GM18526 (cell line): ENCODE measurements around the gene GTPBP4.

Experiments
- POLR2A ChIP-seq: IDR thresholded peaks from 3 replicates; pipeline ENCODE4 v1.6.1; 2011; ENCODE audit not compliant: insufficient read length; ENCODE audit errors: extremely low read depth

GTPBP4 gene

GRCh38 chr10:1026578-1026977 is 38.3 kb downstream of the GTPBP4 start:
- no peak for TF ChIP-seq POLR2A

- no peak for TF ChIP-seq POLR2A
Measured at GRCh38 chr10:1029838-1030237, 41.6 kb downstream of the GTPBP4 start.

DNA sequence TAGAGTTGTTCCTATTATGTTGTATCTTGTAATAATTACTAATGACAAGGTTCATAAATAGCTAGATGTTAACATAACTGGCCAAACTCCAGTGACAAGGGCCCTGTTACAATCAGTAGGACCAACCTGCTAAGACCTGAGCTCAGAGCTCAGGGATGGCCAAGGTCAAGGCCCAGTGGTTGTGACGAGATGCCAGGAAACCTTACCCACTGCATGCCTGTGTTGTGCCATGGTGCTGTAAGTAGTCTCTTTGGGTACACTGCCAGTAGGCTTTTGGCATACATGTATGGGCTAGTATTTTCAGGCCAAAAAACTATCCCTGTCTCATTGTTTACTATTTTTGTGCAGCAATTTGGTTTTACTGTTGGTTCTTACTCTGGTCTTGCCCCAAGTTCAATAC is 45.4 kb downstream of the GTPBP4 start:
- no peak for TF ChIP-seq POLR2A

DNA sequence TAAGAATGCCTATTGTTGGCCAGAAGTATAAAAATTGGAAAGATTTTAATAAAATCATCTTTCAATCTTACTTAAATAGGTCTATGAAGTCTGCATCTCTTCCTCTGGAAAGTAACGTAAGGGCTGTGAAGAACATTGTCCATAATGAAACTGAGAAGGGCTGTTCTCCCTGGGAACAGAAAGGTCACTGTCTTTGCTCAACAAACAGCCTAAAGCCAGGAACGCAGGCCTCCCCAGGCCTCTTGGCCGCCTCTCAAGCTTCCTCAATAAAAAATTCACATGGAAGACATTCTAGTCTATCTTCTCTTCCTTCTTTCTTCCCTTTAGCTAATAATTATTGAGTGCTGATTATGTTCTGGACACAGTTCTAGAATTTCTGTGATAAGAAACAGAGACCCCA is 46.5 kb downstream of the GTPBP4 start:
- TF ChIP-seq POLR2A, result no peak

- no peak for TF ChIP-seq POLR2A
Measured at GRCh38 chr10:1035201-1035600, 47.0 kb downstream of the GTPBP4 start.

- TF ChIP-seq POLR2A, result no peak
Measured at GRCh38 chr10:1036341-1036791, 48.1 kb downstream of the GTPBP4 start.

DNA sequence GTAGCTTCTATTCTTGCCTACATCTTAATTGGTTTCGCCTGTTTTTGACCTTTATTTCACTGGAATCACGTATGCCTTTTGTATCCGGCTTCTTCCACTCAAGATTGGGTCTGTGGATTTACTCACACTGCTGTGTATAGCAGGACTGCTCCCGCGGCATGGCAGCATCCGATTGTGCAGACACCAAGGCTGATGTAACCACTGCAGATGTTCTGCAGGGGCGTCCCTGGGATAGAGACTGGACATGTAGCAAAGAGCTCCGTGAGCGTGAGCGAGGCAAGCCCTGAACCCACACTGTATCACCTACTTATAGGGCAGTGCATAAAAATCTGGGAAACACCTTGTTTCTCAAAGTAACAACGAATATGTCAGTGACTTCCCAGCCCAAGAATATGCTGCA is 48.9 kb downstream of the GTPBP4 start:
- no peak for TF ChIP-seq POLR2A

GRCh38 chr10:1040133-1040532 is 51.9 kb downstream of the GTPBP4 start:
- TF ChIP-seq POLR2A, result no peak

DNA sequence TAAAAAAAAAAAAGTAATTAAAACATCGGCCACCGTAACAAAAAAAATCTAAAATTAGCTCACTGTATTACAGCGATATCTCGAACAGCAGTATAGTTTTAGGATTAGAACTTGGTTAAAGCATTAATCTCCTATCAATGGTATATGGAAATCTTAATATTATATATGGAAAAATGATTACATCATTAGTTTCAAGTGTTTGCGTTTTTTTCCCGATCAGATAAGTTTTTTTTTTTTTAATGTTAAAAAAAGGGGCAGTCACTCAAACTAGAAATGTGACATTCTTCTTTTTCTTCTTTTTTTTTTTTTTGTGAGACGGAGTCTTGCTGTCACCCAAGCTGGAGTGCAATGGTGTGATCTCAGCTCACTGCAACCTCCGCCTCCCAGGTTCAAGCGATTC is 53.3 kb downstream of the GTPBP4 start:
- no peak for TF ChIP-seq POLR2A

DNA sequence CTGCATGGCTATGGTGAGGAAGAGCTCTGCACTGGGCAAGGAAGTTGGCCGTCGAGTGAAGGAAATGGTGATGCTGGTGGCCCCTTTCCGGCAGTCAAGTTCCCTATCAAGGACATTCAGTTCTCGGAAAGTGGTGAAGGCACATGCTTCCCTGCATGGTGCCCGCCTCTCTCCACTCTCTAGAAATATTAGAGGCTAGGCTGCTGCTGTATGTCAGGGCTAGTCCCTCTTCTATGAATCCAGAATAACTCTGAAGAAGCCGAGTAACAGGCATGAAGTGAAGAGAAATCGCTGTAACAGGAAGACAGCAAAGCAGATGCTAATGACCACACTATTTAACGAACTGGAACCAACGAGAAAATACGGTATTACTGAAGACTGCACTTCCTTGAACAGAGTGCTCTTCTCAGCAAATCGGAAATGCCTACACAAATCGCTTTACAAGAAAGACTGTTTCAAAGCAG is 55.3 kb downstream of the GTPBP4 start:
- TF ChIP-seq POLR2A, result peak; percentile 11

- TF ChIP-seq POLR2A, result peak; percentile 3
Measured at GRCh38 chr10:1044146-1044545, 55.9 kb downstream of the GTPBP4 start.

DNA sequence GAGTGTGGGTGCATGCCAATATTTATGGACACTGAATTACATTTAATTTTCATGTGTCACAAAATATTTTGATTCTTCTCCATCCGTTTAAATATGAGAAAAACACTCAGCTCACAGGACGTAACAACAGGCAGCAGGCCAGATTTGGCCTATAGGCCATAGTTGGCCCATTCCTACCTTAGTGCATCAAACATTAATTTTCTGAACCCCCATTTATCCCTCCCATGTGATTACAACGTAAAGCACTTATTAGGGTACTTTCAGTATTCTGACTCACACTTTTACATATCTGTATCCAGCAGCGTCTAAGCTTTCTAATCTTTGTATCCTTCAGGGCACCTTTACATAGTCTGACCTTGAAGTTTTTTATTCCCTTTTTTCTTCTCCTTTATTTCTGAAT is 56.7 kb downstream of the GTPBP4 start:
- TF ChIP-seq POLR2A, result no peak

- no peak for TF ChIP-seq POLR2A
Measured at GRCh38 chr10:1045415-1045814, 57.2 kb downstream of the GTPBP4 start.

GRCh38 chr10:1047937-1048336 is 59.7 kb downstream of the GTPBP4 start:
- TF ChIP-seq POLR2A, result no peak

DNA sequence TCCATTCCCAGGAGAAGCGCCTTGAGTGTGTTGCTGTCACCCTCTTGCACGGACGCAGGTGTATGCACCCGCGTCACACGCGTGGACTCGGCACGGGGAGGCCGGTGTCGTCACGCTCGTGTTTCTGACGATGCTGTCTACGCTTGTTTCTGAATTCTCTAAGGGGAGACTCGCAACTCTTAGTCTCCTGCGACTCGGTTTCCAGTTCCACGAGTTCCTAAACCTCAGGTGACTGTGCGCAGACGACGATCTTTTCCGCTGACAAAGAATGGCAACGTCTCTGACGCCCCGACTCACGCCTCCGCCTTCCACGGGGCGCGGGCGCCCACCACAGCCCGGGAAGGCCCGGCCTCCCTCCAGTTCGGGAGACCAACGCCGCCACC is 60.1 kb downstream of the GTPBP4 start:
- TF ChIP-seq POLR2A, result no peak

DNA sequence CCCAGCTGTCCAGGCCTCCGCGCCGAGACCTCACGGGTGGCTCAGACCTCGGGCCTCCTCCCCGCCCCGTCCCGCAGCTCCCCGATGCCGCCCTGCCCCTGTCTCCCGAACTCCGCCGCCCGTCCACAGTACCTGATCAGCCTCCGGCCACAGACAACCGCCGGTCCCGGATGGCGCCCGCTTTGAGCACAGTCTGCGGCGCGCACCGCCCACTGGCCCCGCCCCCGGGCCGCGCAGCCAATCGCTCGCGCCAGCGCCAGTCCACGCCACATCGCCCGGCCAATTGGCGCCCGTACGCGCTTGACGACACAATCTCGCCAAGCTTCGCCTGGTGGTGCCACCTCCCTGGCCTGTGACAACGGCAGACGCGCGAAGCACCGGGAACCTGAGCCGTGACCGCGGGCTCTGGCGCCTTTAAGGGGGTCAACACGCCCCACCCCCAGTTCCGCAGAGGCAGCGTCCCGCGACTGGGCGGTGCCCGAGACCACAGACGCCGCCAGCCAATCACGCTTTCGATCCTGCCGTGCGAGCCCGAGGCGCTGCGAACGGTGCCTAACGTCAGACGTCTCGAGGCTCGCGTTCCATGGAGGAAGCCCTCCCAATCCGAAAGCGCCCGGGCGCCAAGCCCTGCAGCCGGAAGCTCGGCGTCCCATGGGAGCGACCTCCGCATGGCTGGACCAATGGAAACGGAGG is 60.6 kb downstream of the GTPBP4 start, which contains the start of gene IDI1:
Gene IDI1, minus strand, starts transcription at position 388 of the 693 bp plus-strand sequence. Its CDS starts 116 bp downstream, at position 272.
- peak; percentile 99 for TF ChIP-seq POLR2A

- TF ChIP-seq POLR2A, result no peak
Measured at GRCh38 chr10:1049425-1049958, 61.3 kb downstream of the GTPBP4 start.

GRCh38 chr10:1050145-1050544 is 61.9 kb downstream of the GTPBP4 start:
- no peak for TF ChIP-seq POLR2A

GRCh38 chr10:1050554-1050953 is 62.3 kb downstream of the GTPBP4 start:
- no peak for TF ChIP-seq POLR2A
